ENCODE measurements around the gene SPOCK1. TPM values are rescaled to one million over a fixed set of nuclear protein-coding genes. Genes with fewer than 3 reads are reported as not detected.

The SPOCK1 gene
- total RNA-seq, 1 experiment from 2014 or later = 23.4 TPM

- DNase-seq (ENCODE audit: low read depth, low spot score) = no peak
Observed at GRCh38 chr5:137090151-137090550, 409.0 kb downstream of the SPOCK1 start.

GRCh38 chr5:137088175-137088574 is 411.0 kb downstream of the SPOCK1 start:
- in situ Hi-C loops (cut with HindIII; ENCODE audit: low pct_unique_long_range_greater_than_20kb, low sequenced_read_pairs) = no loop called here
- no peak for DNase-seq (ENCODE audit: low read depth, low spot score)

More at GRCh38 chr5:137090151-137090550, 409.0 kb downstream of the SPOCK1 start:
- in situ Hi-C loops (cut with HindIII; ENCODE audit: low pct_unique_long_range_greater_than_20kb, low sequenced_read_pairs) = no loop called here

GRCh38 chr5:137086342-137086741 is 412.8 kb downstream of the SPOCK1 start:
- DNase-seq (ENCODE audit: low read depth, low spot score) = peak; percentile 14
- in situ Hi-C loops (cut with HindIII; ENCODE audit: low pct_unique_long_range_greater_than_20kb, low sequenced_read_pairs) = no loop called here

GRCh38 chr5:137085206-137085605 is 413.9 kb downstream of the SPOCK1 start:
- DNase-seq (ENCODE audit: low read depth, low spot score) = no peak
- in situ Hi-C loops (cut with HindIII; ENCODE audit: low pct_unique_long_range_greater_than_20kb, low sequenced_read_pairs) = no loop called here

- in situ Hi-C loops (cut with HindIII; ENCODE audit: low pct_unique_long_range_greater_than_20kb, low sequenced_read_pairs) = no loop called here
- no peak for DNase-seq (ENCODE audit: low read depth, low spot score)
Observed at GRCh38 chr5:137084016-137084415, 415.1 kb downstream of the SPOCK1 start.

- in situ Hi-C loops (cut with HindIII; ENCODE audit: low pct_unique_long_range_greater_than_20kb, low sequenced_read_pairs) = no loop called here
- DNase-seq (ENCODE audit: low read depth, low spot score) = no peak
Observed at GRCh38 chr5:137082951-137083350, 416.2 kb downstream of the SPOCK1 start.

- DNase-seq (ENCODE audit: low read depth, low spot score) = no peak
- in situ Hi-C loops (cut with HindIII; ENCODE audit: low pct_unique_long_range_greater_than_20kb, low sequenced_read_pairs) = no loop called here
Observed at GRCh38 chr5:137078171-137078665, 420.9 kb downstream of the SPOCK1 start.

- peak; percentile 83 for DNase-seq (ENCODE audit: low read depth, low spot score)
- in situ Hi-C loops (cut with HindIII; ENCODE audit: low pct_unique_long_range_greater_than_20kb, low sequenced_read_pairs) = no loop called here
Observed at GRCh38 chr5:137075163-137075970, 423.8 kb downstream of the SPOCK1 start.

- in situ Hi-C loops (cut with HindIII; ENCODE audit: low pct_unique_long_range_greater_than_20kb, low sequenced_read_pairs) = no loop called here
- DNase-seq (ENCODE audit: low read depth, low spot score) = no peak
Observed at GRCh38 chr5:137073189-137073588, 425.9 kb downstream of the SPOCK1 start.

- in situ Hi-C loops (cut with HindIII; ENCODE audit: low pct_unique_long_range_greater_than_20kb, low sequenced_read_pairs) = no loop called here
- DNase-seq (ENCODE audit: low read depth, low spot score) = no peak
Observed at GRCh38 chr5:137072361-137073115, 426.6 kb downstream of the SPOCK1 start.

- in situ Hi-C loops (cut with HindIII; ENCODE audit: low pct_unique_long_range_greater_than_20kb, low sequenced_read_pairs) = no loop called here
- no peak for DNase-seq (ENCODE audit: low read depth, low spot score)
Observed at GRCh38 chr5:137071931-137072330, 427.2 kb downstream of the SPOCK1 start.

- in situ Hi-C loops (cut with HindIII; ENCODE audit: low pct_unique_long_range_greater_than_20kb, low sequenced_read_pairs) = no loop called here
Observed at GRCh38 chr5:137071526-137071925, 427.6 kb downstream of the SPOCK1 start.

GRCh38 chr5:137070521-137070920 is 428.6 kb downstream of the SPOCK1 start:
- no peak for DNase-seq (ENCODE audit: low read depth, low spot score)
- in situ Hi-C loops (cut with HindIII; ENCODE audit: low pct_unique_long_range_greater_than_20kb, low sequenced_read_pairs) = no loop called here

More at GRCh38 chr5:137071526-137071925, 427.6 kb downstream of the SPOCK1 start:
- DNase-seq (ENCODE audit: low read depth, low spot score) = no peak

GRCh38 chr5:137069358-137069757 is 429.8 kb downstream of the SPOCK1 start:
- in situ Hi-C loops (cut with HindIII; ENCODE audit: low pct_unique_long_range_greater_than_20kb, low sequenced_read_pairs) = no loop called here
- no peak for DNase-seq (ENCODE audit: low read depth, low spot score)

GRCh38 chr5:137061382-137061781 is 437.7 kb downstream of the SPOCK1 start:
- in situ Hi-C loops (cut with HindIII; ENCODE audit: low pct_unique_long_range_greater_than_20kb, low sequenced_read_pairs) = no loop called here
- no peak for DNase-seq (ENCODE audit: low read depth, low spot score)

GRCh38 chr5:137058089-137058488 is 441.0 kb downstream of the SPOCK1 start:
- no peak for DNase-seq (ENCODE audit: low read depth, low spot score)
- in situ Hi-C loops (cut with HindIII; ENCODE audit: low pct_unique_long_range_greater_than_20kb, low sequenced_read_pairs) = no loop called here

GRCh38 chr5:137056676-137057075 is 442.4 kb downstream of the SPOCK1 start:
- DNase-seq (ENCODE audit: low read depth, low spot score) = no peak
- in situ Hi-C loops (cut with HindIII; ENCODE audit: low pct_unique_long_range_greater_than_20kb, low sequenced_read_pairs) = no loop called here

GRCh38 chr5:137055271-137055872 is 443.8 kb downstream of the SPOCK1 start:
- in situ Hi-C loops (cut with HindIII; ENCODE audit: low pct_unique_long_range_greater_than_20kb, low sequenced_read_pairs) = no loop called here
- no peak for DNase-seq (ENCODE audit: low read depth, low spot score)

All from SK-MEL-5 (cell line).